HUES64 (cell line): Measurements from ENCODE around the gene CNTN6.

Experiments used
- H3K27ac ChIP-seq: 2 replicates; pipeline ENCODE4 v1.7.0; 2013; ENCODE audit warnings: low read depth, low read length, inconsistent platforms
- H3K27me3 ChIP-seq: 2 replicates; pipeline ENCODE4 v1.6.1; 2013; ENCODE audit warnings: mild to moderate bottlenecking, low read length; ENCODE audit not compliant: insufficient read depth
- H3K36me3 ChIP-seq: 2 replicates; pipeline ENCODE4 v1.6.1; 2013; ENCODE audit warnings: mild to moderate bottlenecking, low read length; ENCODE audit not compliant: insufficient read depth
- H3K4me1 ChIP-seq: 2 replicates; pipeline ENCODE4 v1.6.1; 2013; ENCODE audit warnings: mild to moderate bottlenecking, low read length, moderate library complexity; ENCODE audit not compliant: insufficient read depth
- H3K4me3 ChIP-seq: 2 replicates; pipeline ENCODE4 v1.5.1; 2013; ENCODE audit warnings: mild to moderate bottlenecking, low read length, moderate library complexity
- H3K9ac ChIP-seq: 2 replicates; pipeline ENCODE4 v1.6.1; 2013; ENCODE audit warnings: mild to moderate bottlenecking, low read depth, low read length
- H3K9me3 ChIP-seq: 2 replicates; pipeline ENCODE4 v1.6.1; 2013; ENCODE audit warnings: low read depth, low read length; ENCODE audit not compliant: insufficient read depth
- WGBS: fragments of 150-250, 120-280 bp; methylation state at CpG from one replicate; pipeline ENCODE4 v1.1.7; 2013; ENCODE audit warnings: missing lambda C conversion rate; 5-methylcytosine and 5-hydroxymethylcytosine counted together

The CNTN6 gene

GRCh38 chr3:1275495-1275894 is 182.7 kb downstream of the CNTN6 start:
- Histone ChIP-seq H3K36me3 (no peaks in the 10 kb centered on the region), H3K9me3 (no peaks in the 10 kb centered on the region), H3K4me1 (no peaks in the 10 kb centered on the region), H3K27ac (no peak overlapping the region), H3K4me3 (no peak overlapping the region), H3K9ac (no peak overlapping the region), H3K27me3 (no peaks in the 10 kb centered on the region)
- 69% methylated on average over 4 of the region's 4 CpGs for WGBS

DNA sequence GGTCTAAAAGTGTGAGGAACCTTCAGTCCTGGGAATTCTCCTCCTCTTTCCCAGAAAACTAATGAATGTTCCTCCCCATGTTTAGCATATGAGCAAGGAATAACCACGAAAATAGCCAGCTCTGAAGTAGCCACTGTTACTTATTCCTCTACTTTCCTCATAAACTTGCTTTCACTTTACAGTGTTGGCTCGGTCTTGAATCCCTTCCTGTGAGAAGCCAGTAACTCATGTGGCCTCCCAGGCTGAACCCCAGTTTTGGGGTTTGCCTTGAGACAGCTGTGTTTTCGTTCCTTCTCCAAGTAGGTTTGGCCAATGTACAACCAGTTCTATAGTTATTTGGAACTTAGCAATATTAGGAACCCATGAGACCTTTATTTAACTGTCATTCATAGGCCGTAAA is 195.0 kb downstream of the CNTN6 start:
- no peaks in the 10 kb centered on the region for H3K36me3 ChIP-seq
- H3K9ac ChIP-seq, result no peak overlapping the region
- peaks cover 22% of the 10 kb centered on the region; the same call in 1 of the 2 replicates for H3K4me1 ChIP-seq
- WGBS, result 80% methylated on average over 4 of the region's 4 CpGs
- no peak overlapping the region for H3K27ac ChIP-seq
- H3K4me3 ChIP-seq, result no peak overlapping the region
- no peaks in the 10 kb centered on the region for H3K9me3 ChIP-seq
- no peaks in the 10 kb centered on the region for H3K27me3 ChIP-seq

DNA sequence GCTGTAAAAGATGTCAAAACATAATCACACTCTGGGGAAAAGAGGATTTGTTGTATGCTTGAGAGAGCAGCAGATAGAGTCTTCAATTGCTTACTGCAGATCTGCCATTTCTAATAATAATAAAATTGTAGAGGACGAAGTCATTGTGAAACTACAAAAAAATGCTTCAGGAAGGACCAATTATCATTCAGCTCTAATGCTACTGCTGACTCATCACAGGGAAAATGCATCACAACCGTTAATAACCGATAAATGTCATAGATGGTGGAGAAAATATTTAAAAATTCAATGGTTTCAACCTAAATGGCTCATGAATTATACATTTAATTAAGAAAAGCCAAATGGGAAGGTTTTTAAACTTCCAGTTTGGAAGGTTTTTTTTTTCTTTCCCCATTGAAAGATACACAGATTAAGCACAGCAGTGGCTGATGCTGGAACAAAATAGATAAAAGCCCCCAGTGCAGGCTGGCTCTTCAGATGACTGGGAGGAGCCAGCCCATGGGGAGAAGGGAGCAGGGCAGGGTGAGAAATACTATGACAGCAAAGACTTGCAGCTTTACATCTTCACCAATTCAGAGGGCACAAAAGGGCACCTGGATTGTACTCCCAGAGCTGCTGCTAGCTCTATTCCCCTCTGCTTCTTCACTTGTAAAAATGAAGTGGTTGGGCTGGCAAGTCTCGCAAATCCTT is 196.1 kb downstream of the CNTN6 start:
- H3K27ac ChIP-seq, result no peak overlapping the region

GRCh38 chr3:1292571-1293071 is 199.8 kb downstream of the CNTN6 start:
- WGBS, result 58% methylated on average over 3 of the region's 3 CpGs
- H3K36me3 ChIP-seq, result no peaks in the 10 kb centered on the region
- H3K9me3 ChIP-seq, result no peaks in the 10 kb centered on the region
- no peak overlapping the region for H3K9ac ChIP-seq
- H3K27me3 ChIP-seq, result no peaks in the 10 kb centered on the region
- peak overlapping the region; percentile 5; the same call in 1 of the 2 replicates for H3K27ac ChIP-seq
- no peak overlapping the region for H3K4me3 ChIP-seq
- H3K4me1 ChIP-seq, result peaks cover 30% of the 10 kb centered on the region; the same call in 1 of the 2 replicates

More for the DNA sequence above, 196.1 kb downstream of the CNTN6 start:
- no peaks in the 10 kb centered on the region for H3K9me3 ChIP-seq
- H3K9ac ChIP-seq, result no peak overlapping the region
- WGBS, result 86% methylated on average over 1 of the region's 4 CpGs
- H3K36me3 ChIP-seq, result no peaks in the 10 kb centered on the region
- H3K4me3 ChIP-seq, result no peak overlapping the region
- H3K4me1 ChIP-seq, result peaks cover 30% of the 10 kb centered on the region; the same call in 1 of the 2 replicates
- H3K27me3 ChIP-seq, result no peaks in the 10 kb centered on the region

- 95% methylated on average over 5 of the region's 5 CpGs for WGBS
- peaks cover 30% of the 10 kb centered on the region; the same call in 1 of the 2 replicates for H3K4me1 ChIP-seq
Observed at GRCh38 chr3:1294586-1294985, 201.8 kb downstream of the CNTN6 start.

GRCh38 chr3:1318296-1319005 is 225.6 kb downstream of the CNTN6 start:
- no peak overlapping the region for H3K27ac ChIP-seq
- 75% methylated on average over 6 of the region's 6 CpGs for WGBS
- no peaks in the 10 kb centered on the region for H3K4me1 ChIP-seq
- H3K4me3 ChIP-seq, result no peak overlapping the region
- H3K9me3 ChIP-seq, result no peaks in the 10 kb centered on the region
- H3K9ac ChIP-seq, result no peak overlapping the region
- H3K36me3 ChIP-seq, result no peaks in the 10 kb centered on the region
- no peaks in the 10 kb centered on the region for H3K27me3 ChIP-seq

More at GRCh38 chr3:1294586-1294985, 201.8 kb downstream of the CNTN6 start:
- Histone ChIP-seq H3K4me3 (no peak overlapping the region), H3K9ac (no peak overlapping the region), H3K27me3 (no peaks in the 10 kb centered on the region), H3K9me3 (no peaks in the 10 kb centered on the region), H3K27ac (no peak overlapping the region), H3K36me3 (no peaks in the 10 kb centered on the region)

- Histone ChIP-seq H3K4me1 (no peaks in the 10 kb centered on the region), H3K9me3 (no peaks in the 10 kb centered on the region; the same call in 1 of the 2 replicates), H3K27ac (no peak overlapping the region), H3K4me3 (no peak overlapping the region), H3K36me3 (no peaks in the 10 kb centered on the region), H3K27me3 (no peaks in the 10 kb centered on the region), H3K9ac (no peak overlapping the region)
Observed at GRCh38 chr3:1326546-1326945, 233.7 kb downstream of the CNTN6 start.

GRCh38 chr3:1330107-1330506 is 237.3 kb downstream of the CNTN6 start:
- 100% methylated on average over 1 of the region's 2 CpGs for WGBS
- Histone ChIP-seq H3K9me3 (no peaks in the 10 kb centered on the region; the same call in 1 of the 2 replicates), H3K27ac (no peak overlapping the region)

DNA sequence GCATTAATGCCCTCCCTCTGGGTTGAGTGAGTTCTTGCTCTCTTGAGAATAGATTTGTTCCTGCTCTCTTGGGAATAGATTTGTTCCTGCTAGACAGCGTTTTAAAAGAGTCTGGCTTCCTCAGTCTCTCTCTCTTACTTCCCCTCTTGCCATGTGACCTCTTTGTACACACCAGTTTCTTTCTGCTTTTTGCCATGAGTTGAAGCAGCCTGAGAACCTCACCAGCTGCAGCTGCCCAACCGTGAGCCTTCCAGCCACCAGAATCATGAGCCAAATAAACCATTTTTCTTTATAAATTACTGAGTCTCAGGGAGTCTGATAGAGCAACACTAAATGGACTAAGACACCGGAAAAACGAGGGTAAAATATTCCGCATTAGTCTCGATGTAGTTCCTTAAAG is 253.6 kb downstream of the CNTN6 start:
- no peaks in the 10 kb centered on the region for H3K36me3 ChIP-seq
- 0 out of 2 replicates have a peak, but pooled peaks cover 2% of the 10 kb centered on the region for H3K4me1 ChIP-seq
- H3K4me3 ChIP-seq, result no peak overlapping the region
- 87% methylated on average over 6 of the region's 6 CpGs for WGBS
- no peak overlapping the region for H3K9ac ChIP-seq
- H3K27me3 ChIP-seq, result no peaks in the 10 kb centered on the region
- no peaks in the 10 kb centered on the region for H3K9me3 ChIP-seq
- no peak overlapping the region for H3K27ac ChIP-seq

More at GRCh38 chr3:1330107-1330506, 237.3 kb downstream of the CNTN6 start:
- no peaks in the 10 kb centered on the region for H3K27me3 ChIP-seq
- no peaks in the 10 kb centered on the region for H3K4me1 ChIP-seq
- H3K4me3 ChIP-seq, result no peak overlapping the region
- H3K36me3 ChIP-seq, result no peaks in the 10 kb centered on the region
- no peak overlapping the region for H3K9ac ChIP-seq

DNA sequence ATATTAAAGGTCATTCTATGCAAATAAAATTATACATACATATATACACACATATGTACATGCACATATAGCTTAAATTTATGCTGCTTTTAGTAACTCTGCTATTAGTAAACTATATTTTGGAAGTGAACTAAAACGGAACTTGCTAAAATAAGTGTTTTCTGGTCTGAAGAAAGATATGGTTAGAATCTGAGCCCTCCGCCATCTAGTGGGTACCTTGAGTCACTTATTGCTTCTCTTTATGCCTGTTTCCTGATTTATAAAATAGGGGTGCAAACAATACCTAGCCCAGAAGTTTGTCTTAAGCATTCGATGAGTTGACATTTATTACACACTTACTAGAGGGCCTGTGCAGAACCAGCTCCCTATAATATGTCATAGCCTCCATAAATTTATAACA is 255.7 kb downstream of the CNTN6 start:
- Histone ChIP-seq H3K27me3 (no peaks in the 10 kb centered on the region), H3K9me3 (no peaks in the 10 kb centered on the region), H3K4me3 (no peak overlapping the region), H3K36me3 (no peaks in the 10 kb centered on the region), H3K9ac (no peak overlapping the region), H3K27ac (no peak overlapping the region), H3K4me1 (no peaks in the 10 kb centered on the region)
- WGBS, result 94% methylated on average over 3 of the region's 3 CpGs

DNA sequence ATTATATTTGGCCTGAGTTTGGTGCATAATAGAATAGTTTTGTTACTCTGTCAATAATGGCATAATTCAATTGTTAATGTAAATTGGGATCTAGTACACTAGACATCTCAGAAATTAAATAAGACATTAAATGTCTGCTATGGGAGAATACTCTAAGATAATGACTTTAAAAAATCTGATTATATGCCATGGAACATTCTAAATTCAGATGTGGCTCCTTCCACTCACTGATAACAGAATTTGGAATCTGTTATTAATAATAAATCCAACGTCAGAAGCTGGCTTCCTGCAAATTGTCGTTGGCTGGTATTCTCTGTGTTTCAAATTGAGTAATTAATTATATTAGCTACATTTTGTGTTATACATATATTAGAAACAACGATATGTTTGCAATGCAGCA is 258.1 kb downstream of the CNTN6 start:
- no peaks in the 10 kb centered on the region for H3K36me3 ChIP-seq
- H3K27me3 ChIP-seq, result no peaks in the 10 kb centered on the region
- H3K4me1 ChIP-seq, result no peaks in the 10 kb centered on the region
- no peak overlapping the region for H3K4me3 ChIP-seq
- H3K27ac ChIP-seq, result no peak overlapping the region
- H3K9ac ChIP-seq, result no peak overlapping the region
- H3K9me3 ChIP-seq, result no peaks in the 10 kb centered on the region
- 100% methylated on average over 2 of the region's 3 CpGs for WGBS
